ENCODE results near the gene AK5. TPM values are rescaled to one million over a fixed set of nuclear protein-coding genes. Genes with fewer than 3 reads are reported as not detected.

The AK5 gene
- total RNA-seq, 2 donors from 2014 or later = 0.46 to 2.8 TPM

DNA sequence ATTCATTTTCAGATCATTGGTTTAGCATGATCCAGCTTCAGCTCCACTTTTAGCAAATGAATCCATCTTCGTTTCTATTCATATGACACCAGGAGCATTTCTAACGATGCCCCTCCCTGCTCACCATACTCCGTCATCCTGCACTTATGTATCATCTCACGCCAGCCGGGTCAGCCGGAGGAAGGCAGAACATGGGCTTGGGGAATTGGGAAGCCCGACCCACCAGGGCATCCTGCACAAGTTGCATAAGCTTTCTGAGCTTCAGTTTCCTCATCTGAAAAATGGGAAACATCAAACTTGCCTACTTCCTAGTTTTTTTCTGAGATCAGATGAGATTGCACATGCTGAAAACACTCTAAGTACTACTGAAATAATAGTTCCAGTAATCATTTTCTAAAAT lies 194.7 kb downstream of the AK5 start:
- no peaks in the 10 kb centered on the region for H3K27me3 Mint-ChIP-seq (ENCODE audit: insufficient read depth)
- no peaks in the 10 kb centered on the region for H3K27me3 ChIP-seq (ENCODE audit: control insufficient read depth, insufficient read depth, low read length, poor library complexity, severe bottlenecking)
- H3K9me3 Mint-ChIP-seq = peaks cover 2% of the 10 kb centered on the region
- no peak overlapping the region for H3K9ac ChIP-seq (ENCODE audit: extremely low read depth, low read length, poor library complexity, severe bottlenecking)
- WGBS, 2 experiments (ENCODE audit: insufficient coverage in 1 of 2, insufficient read length in 1 of 2) = 91 to 96% methylated on average over 4 to 7 of the region's 7 CpGs
- H3K36me3 ChIP-seq (ENCODE audit: control insufficient read depth, insufficient read depth, low read length) = no peaks in the 10 kb centered on the region
- H3K4me1 Mint-ChIP-seq = peaks cover 3% of the 10 kb centered on the region
- H3K4me3 ChIP-seq (ENCODE audit: low read length) = no peak overlapping the region
- no peaks in the 10 kb centered on the region for H3K36me3 Mint-ChIP-seq (ENCODE audit: low read depth)
- H3K4me3 Mint-ChIP-seq = no peak overlapping the region
- H3K27ac Mint-ChIP-seq = no peak overlapping the region
- no peak for DNase-seq
- no peak overlapping the region for H3K27ac ChIP-seq (ENCODE audit: low read depth, low read length)
- TF ChIP-seq, protein P1, sequence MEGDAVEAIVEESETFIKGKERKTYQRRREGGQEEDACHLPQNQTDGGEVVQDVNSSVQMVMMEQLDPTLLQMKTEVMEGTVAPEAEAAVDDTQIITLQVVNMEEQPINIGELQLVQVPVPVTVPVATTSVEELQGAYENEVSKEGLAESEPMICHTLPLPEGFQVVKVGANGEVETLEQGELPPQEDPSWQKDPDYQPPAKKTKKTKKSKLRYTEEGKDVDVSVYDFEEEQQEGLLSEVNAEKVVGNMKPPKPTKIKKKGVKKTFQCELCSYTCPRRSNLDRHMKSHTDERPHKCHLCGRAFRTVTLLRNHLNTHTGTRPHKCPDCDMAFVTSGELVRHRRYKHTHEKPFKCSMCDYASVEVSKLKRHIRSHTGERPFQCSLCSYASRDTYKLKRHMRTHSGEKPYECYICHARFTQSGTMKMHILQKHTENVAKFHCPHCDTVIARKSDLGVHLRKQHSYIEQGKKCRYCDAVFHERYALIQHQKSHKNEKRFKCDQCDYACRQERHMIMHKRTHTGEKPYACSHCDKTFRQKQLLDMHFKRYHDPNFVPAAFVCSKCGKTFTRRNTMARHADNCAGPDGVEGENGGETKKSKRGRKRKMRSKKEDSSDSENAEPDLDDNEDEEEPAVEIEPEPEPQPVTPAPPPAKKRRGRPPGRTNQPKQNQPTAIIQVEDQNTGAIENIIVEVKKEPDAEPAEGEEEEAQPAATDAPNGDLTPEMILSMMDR (conservative IDR thresholded peaks at IDR 0.05) = no peak
- no peaks in the 10 kb centered on the region for H3K4me1 ChIP-seq (ENCODE audit: control insufficient read depth, insufficient read depth, low read length)
- no peaks in the 10 kb centered on the region for H3K9me3 ChIP-seq (ENCODE audit: control insufficient read depth, low read length)

DNA sequence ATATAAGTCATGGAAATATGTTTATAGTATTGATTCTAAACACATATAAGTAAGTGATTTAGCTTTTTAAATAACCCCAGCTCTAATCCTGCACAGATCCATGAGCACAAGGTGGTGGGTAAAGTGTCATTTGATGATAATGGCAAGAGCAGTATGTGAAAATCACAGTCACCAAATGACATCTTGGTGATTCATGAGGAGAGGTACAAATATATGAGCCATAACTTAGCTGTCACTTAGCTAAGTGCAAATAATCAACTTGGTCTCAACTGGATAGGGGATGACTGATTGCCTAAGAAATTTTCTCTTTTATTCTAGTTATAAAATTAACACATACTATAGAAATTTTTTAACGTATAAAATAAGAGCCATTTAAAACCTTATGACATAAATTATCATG lies 202.5 kb downstream of the AK5 start:
- H3K9me3 ChIP-seq (ENCODE audit: control insufficient read depth, low read length) = no peaks in the 10 kb centered on the region
- H3K27me3 Mint-ChIP-seq (ENCODE audit: insufficient read depth) = no peaks in the 10 kb centered on the region
- TF ChIP-seq, protein P1 (conservative IDR thresholded peaks at IDR 0.05) = no peak
- no peak overlapping the region for H3K27ac Mint-ChIP-seq
- no peak overlapping the region for H3K4me3 Mint-ChIP-seq
- H3K36me3 ChIP-seq (ENCODE audit: control insufficient read depth, insufficient read depth, low read length) = no peaks in the 10 kb centered on the region
- no peaks in the 10 kb centered on the region for H3K4me1 ChIP-seq (ENCODE audit: control insufficient read depth, insufficient read depth, low read length)
- no peak overlapping the region for H3K4me3 ChIP-seq (ENCODE audit: low read length)
- no peaks in the 10 kb centered on the region for H3K27me3 ChIP-seq (ENCODE audit: control insufficient read depth, insufficient read depth, low read length, poor library complexity, severe bottlenecking)
- no CpG with 5 or more reads among the region's 1 CpG for WGBS, 2 experiments (ENCODE audit: insufficient coverage in 1 of 2, insufficient read length in 1 of 2)
- H3K4me1 Mint-ChIP-seq = peaks cover 9% of the 10 kb centered on the region
- H3K9ac ChIP-seq (ENCODE audit: extremely low read depth, low read length, poor library complexity, severe bottlenecking) = no peak overlapping the region
- no peak overlapping the region for H3K27ac ChIP-seq (ENCODE audit: low read depth, low read length)
- no peaks in the 10 kb centered on the region for H3K36me3 Mint-ChIP-seq (ENCODE audit: low read depth)
- H3K9me3 Mint-ChIP-seq = no peaks in the 10 kb centered on the region
- DNase-seq = no peak

DNA sequence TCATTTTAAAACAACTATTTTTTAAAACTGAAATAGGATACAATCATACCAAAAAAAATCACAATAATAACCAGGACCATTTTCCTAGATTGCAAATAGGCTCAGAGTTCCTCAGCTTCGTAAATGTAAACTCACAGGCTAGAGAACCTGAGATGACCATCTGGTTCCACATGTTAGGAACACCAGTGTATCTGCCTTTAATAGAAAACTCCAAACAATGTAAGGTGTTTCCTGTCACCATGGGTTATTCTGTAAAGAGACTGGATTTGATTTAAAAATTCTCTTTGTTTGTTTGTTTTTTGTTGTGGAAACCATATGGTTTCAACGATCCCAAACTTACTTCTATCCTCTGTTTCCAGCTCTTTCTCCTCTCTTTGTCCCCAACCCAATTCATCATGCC lies 203.1 kb downstream of the AK5 start:
- Histone ChIP-seq H3K4me1 (ENCODE audit: control insufficient read depth, insufficient read depth, low read length) (no peaks in the 10 kb centered on the region), H3K27me3 (ENCODE audit: control insufficient read depth, insufficient read depth, low read length, poor library complexity, severe bottlenecking) (no peaks in the 10 kb centered on the region), H3K9ac (ENCODE audit: extremely low read depth, low read length, poor library complexity, severe bottlenecking) (no peak overlapping the region), H3K4me3 (ENCODE audit: low read length) (no peak overlapping the region), H3K9me3 (ENCODE audit: control insufficient read depth, low read length) (no peaks in the 10 kb centered on the region), H3K27ac (ENCODE audit: low read depth, low read length) (no peak overlapping the region), H3K36me3 (ENCODE audit: control insufficient read depth, insufficient read depth, low read length) (no peaks in the 10 kb centered on the region)
- Mint-ChIP-seq H3K4me3 (no peak overlapping the region), H3K4me1 (peaks cover 12% of the 10 kb centered on the region), H3K27ac (no peak overlapping the region), H3K9me3 (no peaks in the 10 kb centered on the region), H3K36me3 (ENCODE audit: low read depth) (no peaks in the 10 kb centered on the region), H3K27me3 (ENCODE audit: insufficient read depth) (no peaks in the 10 kb centered on the region)
- 99 to 100% methylated on average over 1 to 2 of the region's 2 CpGs for WGBS, 2 experiments (ENCODE audit: insufficient coverage in 1 of 2, insufficient read length in 1 of 2)
- TF ChIP-seq, protein P1 (conservative IDR thresholded peaks at IDR 0.05) = no peak
- no peak for DNase-seq

All from endodermal cell (in vitro differentiated cells).